GM10248 (cell line): Measurements from ENCODE around the gene NRGN.

Experiments
- CTCF ChIA-PET: fragments of 300-600 bp; sonication (Branson Sonifier 250); formaldehyde crosslinking; extraction: SDS; loops from one replicate; lab custom pipeline; 2021; ENCODE audit warnings: antibody characterized with exemption; lab: Yijun Ruan, JAX
- POLR2A ChIA-PET: fragments of 350-650 bp; sonication (Branson Sonifier 250); formaldehyde crosslinking; extraction: SDS; loops from one replicate; lab custom pipeline; 2020; ENCODE audit warnings: antibody characterized with exemption; lab: Yijun Ruan, JAX
- DNase-seq: peaks from one replicate; pipeline ENCODE4 v3.0.0; 2012; ENCODE audit errors: extremely low spot score
- TF ChIP-seq, protein P1 (sequence below): IDR thresholded peaks from 2 replicates; pipeline ENCODE4 v1.5.1; 2012; ENCODE audit warnings: mild to moderate bottlenecking, low read depth; ENCODE audit errors: extremely low read depth, missing control alignments, control extremely low read depth

Gene NRGN

DNA sequence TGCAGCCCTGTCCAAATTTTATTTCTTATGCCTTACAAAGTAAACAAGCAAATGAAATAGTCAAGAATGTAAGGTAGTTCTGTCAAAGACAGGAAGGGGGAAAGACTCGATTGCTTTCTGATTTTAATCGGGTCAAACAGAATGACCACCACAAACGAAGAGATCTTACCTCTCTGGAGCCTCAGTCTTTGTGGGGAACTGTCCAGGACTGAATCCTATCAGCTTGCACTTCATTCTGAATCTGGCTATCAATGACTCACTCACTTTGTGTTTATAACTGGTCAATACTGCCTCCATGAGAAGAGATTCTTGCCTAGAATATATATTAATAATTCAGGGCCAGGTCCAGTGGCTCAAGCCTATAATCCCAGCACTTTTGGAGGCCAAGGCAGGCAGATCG, 43.3 kb downstream of the NRGN start:
- ChIA-PET CTCF (interaction anchor here (0.8 to 3.1 kb wide), 7 partner anchors 8 to 36 kb away, joined by 3 to 18 read pairs (median 4); partner anchors contain the start of gene ESAM), POLR2A (no interaction called here)
- DNase-seq, result no peak
- TF ChIP-seq, protein P1, sequence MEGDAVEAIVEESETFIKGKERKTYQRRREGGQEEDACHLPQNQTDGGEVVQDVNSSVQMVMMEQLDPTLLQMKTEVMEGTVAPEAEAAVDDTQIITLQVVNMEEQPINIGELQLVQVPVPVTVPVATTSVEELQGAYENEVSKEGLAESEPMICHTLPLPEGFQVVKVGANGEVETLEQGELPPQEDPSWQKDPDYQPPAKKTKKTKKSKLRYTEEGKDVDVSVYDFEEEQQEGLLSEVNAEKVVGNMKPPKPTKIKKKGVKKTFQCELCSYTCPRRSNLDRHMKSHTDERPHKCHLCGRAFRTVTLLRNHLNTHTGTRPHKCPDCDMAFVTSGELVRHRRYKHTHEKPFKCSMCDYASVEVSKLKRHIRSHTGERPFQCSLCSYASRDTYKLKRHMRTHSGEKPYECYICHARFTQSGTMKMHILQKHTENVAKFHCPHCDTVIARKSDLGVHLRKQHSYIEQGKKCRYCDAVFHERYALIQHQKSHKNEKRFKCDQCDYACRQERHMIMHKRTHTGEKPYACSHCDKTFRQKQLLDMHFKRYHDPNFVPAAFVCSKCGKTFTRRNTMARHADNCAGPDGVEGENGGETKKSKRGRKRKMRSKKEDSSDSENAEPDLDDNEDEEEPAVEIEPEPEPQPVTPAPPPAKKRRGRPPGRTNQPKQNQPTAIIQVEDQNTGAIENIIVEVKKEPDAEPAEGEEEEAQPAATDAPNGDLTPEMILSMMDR, result no peak

DNA sequence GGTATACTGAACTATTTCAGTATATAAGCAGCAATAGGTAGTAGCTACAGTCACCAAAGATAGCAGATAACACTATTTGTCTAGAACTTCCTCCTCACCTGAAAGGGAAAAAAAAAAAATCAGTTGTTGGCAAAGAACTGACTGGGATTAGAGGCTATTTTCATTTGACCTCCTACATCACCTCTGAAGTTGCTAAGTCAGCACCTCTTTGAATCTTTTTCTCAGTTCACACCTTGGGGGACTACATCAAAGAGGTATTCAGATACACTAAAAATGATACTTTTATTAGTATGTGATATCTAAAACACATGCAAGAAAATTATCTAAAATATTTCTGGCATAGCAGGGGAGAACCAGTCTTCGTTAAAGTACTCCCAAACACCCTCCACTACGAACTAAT, 44.3 kb downstream of the NRGN start:
- TF ChIP-seq, protein P1, result no peak
- ChIA-PET POLR2A (no interaction called here), CTCF (interaction anchor here (0.9 to 3.1 kb wide), 5 partner anchors 10 to 53 kb away, joined by 3 to 18 read pairs (median 4); partner anchors contain the start of gene ESAM)
- DNase-seq, result no peak

DNA sequence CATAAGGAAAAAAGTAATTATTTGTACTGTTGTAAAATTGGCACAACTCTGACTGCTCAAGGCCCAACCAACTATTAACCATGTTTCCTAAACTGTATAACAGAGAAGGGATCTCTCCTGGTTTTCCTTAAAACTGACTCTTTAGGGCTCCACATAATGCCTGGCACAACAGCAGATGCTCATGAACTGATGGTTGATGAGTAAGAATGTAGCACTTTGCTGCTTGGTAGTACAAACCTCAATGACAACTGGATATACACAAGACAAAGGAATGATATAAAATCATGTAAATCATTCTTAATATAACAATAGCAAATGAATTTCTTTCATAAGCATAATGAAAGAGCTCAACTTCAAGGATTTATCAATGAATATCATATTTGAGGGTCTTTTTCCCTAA, 48.8 kb downstream of the NRGN start:
- DNase-seq, result no peak
- TF ChIP-seq, protein P1, result no peak
- ChIA-PET CTCF (interaction anchor here (1.1 to 24.9 kb wide), 3 partner anchors 10 to 119 kb away, joined by 3 to 381 read pairs (median 8); partner anchors contain the start of gene ESAM), POLR2A (no interaction called here)

DNA sequence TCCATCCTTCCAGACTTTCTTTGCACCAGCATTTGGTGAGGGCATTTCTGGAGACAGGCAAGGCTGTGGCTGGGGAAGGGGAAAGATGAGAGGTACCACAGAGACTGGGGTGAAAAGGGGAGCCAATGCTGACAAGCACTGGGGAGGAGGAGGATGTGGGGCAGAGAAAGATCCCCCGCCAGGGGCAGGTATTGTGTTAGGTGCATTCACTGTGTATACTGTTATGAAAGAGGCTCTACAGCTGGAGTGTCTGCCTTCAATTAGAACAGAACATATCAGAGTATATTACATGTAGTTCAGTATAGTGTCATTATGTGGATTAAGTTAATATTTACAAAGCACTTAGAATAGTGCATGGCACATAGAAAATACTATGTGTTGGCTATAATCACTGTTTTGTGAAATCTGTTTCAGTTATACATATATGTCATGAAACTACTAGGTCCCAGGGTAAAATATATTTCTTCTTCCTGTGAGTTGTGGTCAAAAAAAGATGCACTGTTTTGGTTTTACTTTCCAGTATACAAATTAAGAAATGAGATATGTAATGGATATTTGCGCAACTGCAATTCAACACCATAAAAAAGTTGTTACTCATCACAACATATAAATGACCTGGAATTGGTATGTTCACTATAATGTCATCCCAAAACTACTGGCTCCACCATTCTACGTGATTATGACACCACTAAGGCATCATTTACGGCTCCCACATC, 52.0 kb downstream of the NRGN start:
- ChIA-PET POLR2A (no interaction called here), CTCF (interaction anchor here (0.9 to 24.9 kb wide), 9 partner anchors 9 to 151 kb away, joined by 3 to 381 read pairs (median 18); partner anchors contain the start of gene ESAM)
- TF ChIP-seq, protein P1, result no peak
- peak; percentile 23 for DNase-seq

DNA sequence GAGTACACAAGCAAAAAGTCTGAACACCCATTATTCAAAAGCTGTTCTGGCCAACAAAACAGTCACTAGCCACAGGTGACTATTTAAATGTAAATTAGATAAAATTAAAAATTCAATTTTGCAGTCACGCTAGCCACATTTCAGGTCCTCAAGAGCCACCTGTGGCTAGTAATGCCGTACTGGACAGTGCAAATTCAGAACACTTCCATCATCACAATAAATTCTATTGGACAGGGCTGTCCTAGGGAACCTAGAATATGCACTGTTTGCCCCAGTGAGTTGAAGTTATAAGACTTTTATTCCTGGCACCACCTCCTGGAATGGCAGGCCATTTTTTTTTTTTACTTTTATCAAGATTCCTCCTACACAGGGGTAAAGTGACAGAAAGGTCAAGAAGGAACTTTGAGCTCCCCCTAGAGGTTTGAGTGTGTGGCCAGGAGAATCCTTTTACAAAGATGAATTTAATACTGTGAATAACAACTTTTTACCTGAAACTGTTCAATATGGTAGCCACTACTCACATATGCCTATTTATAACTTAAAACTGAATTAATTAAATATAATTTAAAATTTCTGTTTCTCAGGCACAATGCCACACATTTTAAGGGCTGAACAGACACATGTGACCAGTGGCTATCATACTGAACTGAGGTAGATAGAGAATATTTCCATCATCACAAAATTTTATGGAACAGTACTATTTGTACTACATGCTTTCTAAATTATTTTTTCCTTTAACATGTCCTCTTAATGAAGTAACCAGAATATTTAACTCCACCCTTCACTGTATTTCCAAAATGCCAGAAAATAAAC, 53.9 kb downstream of the NRGN start:
- ChIA-PET POLR2A (no interaction called here), CTCF (interaction anchor here (0.6 to 24.9 kb wide), 33 partner anchors 8 to 170 kb away, joined by 3 to 381 read pairs (median 6); partner anchors contain the start of genes ESAM and TBRG1)
- DNase-seq, result peak; percentile 50
- TF ChIP-seq, protein P1, result peak; percentile 77

DNA sequence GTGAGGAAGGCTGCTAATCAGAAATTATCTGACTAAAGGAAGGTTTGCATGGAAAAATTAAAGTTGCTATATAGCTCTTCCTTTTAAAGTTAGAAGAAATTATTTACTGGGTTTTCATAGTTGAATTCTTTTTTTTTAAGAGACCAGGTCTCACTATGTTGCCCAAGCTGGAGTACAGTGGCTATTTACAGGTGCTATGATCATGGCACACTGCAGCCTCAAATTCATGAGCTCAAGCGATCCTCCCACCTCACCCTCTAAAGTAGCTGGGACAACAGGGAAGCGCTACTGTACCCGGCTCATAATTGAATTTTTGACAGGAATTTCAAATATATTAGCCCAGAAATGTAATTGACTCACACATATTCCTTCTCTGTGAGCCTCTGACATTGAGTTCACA, 56.6 kb downstream of the NRGN start:
- POLR2A ChIA-PET, result interaction anchor here (0.7 kb wide), 2 partner anchors 33 to 143 kb away, joined by 3 to 5 read pairs; no protein-coding TSS in a partner anchor
- no peak for DNase-seq
- CTCF ChIA-PET, result interaction anchor here (0.9 to 24.9 kb wide), 5 partner anchors 9 to 126 kb away, joined by 3 to 381 read pairs (median 23); partner anchors contain the start of gene ESAM
- TF ChIP-seq, protein P1, result no peak
